A673 (cell line): ENCODE data around the gene PDE8A. TPM values are rescaled to one million over a fixed set of nuclear protein-coding genes. Genes with fewer than 3 reads are reported as not detected.

Source experiments
- BruUV-seq: library from RNA; stranded (reverse); fragments of 400-500 nt; replicated peaks from 2 replicates; lab custom pipeline; 2021; lab: Mats Ljungman, UMichigan
- CTCF ChIA-PET: fragments of 300-600 bp; sonication (Branson Sonifier 250); formaldehyde crosslinking; loops from one replicate; lab custom pipeline; 2022; ENCODE audit warnings: antibody characterized with exemption; lab: Charles Lee
- POLR2A ChIA-PET: fragments of 300-600 bp; sonication (Branson Sonifier 250); formaldehyde crosslinking; loops from one replicate; lab custom pipeline; 2022; ENCODE audit warnings: antibody characterized with exemption; ENCODE audit not compliant: low non-redundant PET; lab: Charles Lee
- DNase-seq: peaks from one replicate; pipeline ENCODE4 v3.0.0-alpha.2; 2015; ENCODE audit warnings: low spot score
- H3K27ac ChIP-seq: fragments of 200-600 bp; sonication (generic); 2 replicates; pipeline ENCODE4 v1.5.1; 2016; ENCODE audit warnings: mixed run types, low read depth, mild to moderate bottlenecking, mixed read lengths, antibody characterized with exemption, low read length; ENCODE audit not compliant: poor library complexity, severe bottlenecking
- H3K27me3 ChIP-seq: fragments of 200-600 bp; sonication (generic); replicated peaks from 2 replicates; pipeline ENCODE4 v1.6.1; 2017; ENCODE audit warnings: mixed run types, low read depth, mild to moderate bottlenecking, mixed read lengths, antibody characterized with exemption, low read length; ENCODE audit not compliant: insufficient read depth, poor library complexity
- H3K36me3 ChIP-seq: fragments of 200-600 bp; sonication (generic); 2 replicates; pipeline ENCODE4 v1.6.1; 2016; ENCODE audit warnings: mixed run types, mild to moderate bottlenecking, mixed read lengths, antibody characterized with exemption, low read length; ENCODE audit not compliant: insufficient read depth, poor library complexity, severe bottlenecking
- H3K4me1 ChIP-seq: fragments of 200-600 bp; sonication (generic); 2 replicates; pipeline ENCODE4 v1.6.1; 2017; ENCODE audit warnings: mixed run types, mild to moderate bottlenecking, mixed read lengths, antibody characterized with exemption, low read length; ENCODE audit not compliant: insufficient read depth, poor library complexity, severe bottlenecking
- H3K4me3 ChIP-seq: fragments of 200-600 bp; sonication (generic); 2 replicates; pipeline ENCODE4 v1.5.1; 2016; ENCODE audit warnings: low read depth, mixed run types, mild to moderate bottlenecking, mixed read lengths, low read length; ENCODE audit not compliant: poor library complexity, severe bottlenecking
- H3K9me3 ChIP-seq: fragments of 200-600 bp; sonication (generic); 2 replicates; pipeline ENCODE4 v1.6.1; 2016; ENCODE audit warnings: mixed run types, low read depth, mild to moderate bottlenecking, mixed read lengths, antibody characterized with exemption, low read length; ENCODE audit not compliant: poor library complexity, severe bottlenecking
- EZH2 ChIP-seq: fragments of 200-600 bp; sonication (generic); IDR thresholded peaks from 2 replicates; pipeline ENCODE4 v1.6.1; 2017; ENCODE audit warnings: borderline replicate concordance, low read depth, mild to moderate bottlenecking, mixed read lengths, antibody characterized with exemption, low read length; ENCODE audit not compliant: poor library complexity, severe bottlenecking
- intact Hi-C: fragments of 100-400 bp; cut with micrococcal nuclease; formaldehyde crosslinking; loops from one replicate; pipeline ENCODE4 v1.10.0; 2022; ENCODE audit not compliant: unreplicated experiment
- total RNA-seq: library from RNA; stranded (reverse); gene quantifications from 2 replicates; pipeline ENCODE4 v1.2.3, GENCODE V29; 2021
- TF ChIP-seq, protein P1 (sequence below): fragments of 300-800, 200-600 bp; sonication (generic); conservative IDR thresholded peaks from 2 replicates; pipeline ENCODE4 v1.5.1; 2017; ENCODE audit warnings: low read depth, mild to moderate bottlenecking, antibody characterized with exemption, low read length, moderate library complexity, mixed read lengths

The PDE8A gene
- total RNA-seq, 1 experiment from 2014 or later = 80.7 TPM

DNA sequence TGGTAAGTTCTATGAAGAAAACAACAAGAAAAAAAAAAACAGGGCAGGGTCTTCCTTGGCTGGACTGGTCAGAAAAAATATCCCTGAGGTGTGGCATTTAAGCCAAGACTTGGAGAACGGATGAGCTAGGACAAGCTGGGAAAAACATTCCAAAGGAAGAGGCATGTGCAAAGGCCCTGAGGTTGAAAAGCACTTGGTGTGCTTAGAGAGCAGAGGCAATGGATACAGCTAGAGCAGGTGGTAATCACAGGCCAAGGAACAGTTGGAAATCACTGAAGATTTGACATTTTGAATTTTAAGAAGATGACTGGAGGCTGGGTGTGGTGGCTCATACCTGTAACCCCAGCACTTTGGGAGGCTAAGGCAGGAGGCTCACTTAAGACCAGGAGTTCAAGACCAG lies 42.9 kb upstream of the PDE8A start:
- no peaks in the 10 kb centered on the region for H3K36me3 ChIP-seq
- DNase-seq = no peak
- no peak for TF ChIP-seq EZH2
- TF ChIP-seq, protein P1, sequence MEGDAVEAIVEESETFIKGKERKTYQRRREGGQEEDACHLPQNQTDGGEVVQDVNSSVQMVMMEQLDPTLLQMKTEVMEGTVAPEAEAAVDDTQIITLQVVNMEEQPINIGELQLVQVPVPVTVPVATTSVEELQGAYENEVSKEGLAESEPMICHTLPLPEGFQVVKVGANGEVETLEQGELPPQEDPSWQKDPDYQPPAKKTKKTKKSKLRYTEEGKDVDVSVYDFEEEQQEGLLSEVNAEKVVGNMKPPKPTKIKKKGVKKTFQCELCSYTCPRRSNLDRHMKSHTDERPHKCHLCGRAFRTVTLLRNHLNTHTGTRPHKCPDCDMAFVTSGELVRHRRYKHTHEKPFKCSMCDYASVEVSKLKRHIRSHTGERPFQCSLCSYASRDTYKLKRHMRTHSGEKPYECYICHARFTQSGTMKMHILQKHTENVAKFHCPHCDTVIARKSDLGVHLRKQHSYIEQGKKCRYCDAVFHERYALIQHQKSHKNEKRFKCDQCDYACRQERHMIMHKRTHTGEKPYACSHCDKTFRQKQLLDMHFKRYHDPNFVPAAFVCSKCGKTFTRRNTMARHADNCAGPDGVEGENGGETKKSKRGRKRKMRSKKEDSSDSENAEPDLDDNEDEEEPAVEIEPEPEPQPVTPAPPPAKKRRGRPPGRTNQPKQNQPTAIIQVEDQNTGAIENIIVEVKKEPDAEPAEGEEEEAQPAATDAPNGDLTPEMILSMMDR = no peak
- POLR2A ChIA-PET = interaction anchor here (0.6 kb wide), 1 partner anchor 8 kb away, joined by 7 read pairs; no protein-coding TSS in a partner anchor
- BruUV-seq = no TSS peak
- CTCF ChIA-PET = no interaction called here
- H3K27ac ChIP-seq = no peak overlapping the region
- no peaks in the 10 kb centered on the region for H3K27me3 ChIP-seq
- no peaks in the 10 kb centered on the region for H3K4me1 ChIP-seq
- intact Hi-C loops = no loop called here
- H3K4me3 ChIP-seq = no peak overlapping the region
- H3K9me3 ChIP-seq = no peaks in the 10 kb centered on the region

- no TSS peak for BruUV-seq
- Histone ChIP-seq H3K27ac (no peak overlapping the region), H3K4me3 (no peak overlapping the region), H3K27me3 (no peaks in the 10 kb centered on the region), H3K9me3 (no peaks in the 10 kb centered on the region), H3K4me1 (no peaks in the 10 kb centered on the region), H3K36me3 (no peaks in the 10 kb centered on the region)
- DNase-seq = no peak
- intact Hi-C loops = no loop called here
- no peak for TF ChIP-seq EZH2
- TF ChIP-seq, protein P1 = no peak
- CTCF ChIA-PET = interaction anchor here (0.5 kb wide), 1 partner anchor 12 kb away, joined by 3 read pairs; no protein-coding TSS in a partner anchor
- POLR2A ChIA-PET = interaction anchor here (0.6 kb wide), 1 partner anchor 328 kb away, joined by 5 read pairs; no protein-coding TSS in a partner anchor
Observed at GRCh38 chr15:84940399-84940798, 41.3 kb upstream of the PDE8A start.

GRCh38 chr15:84942456-84942855 lies 39.2 kb upstream of the PDE8A start:
- H3K27me3 ChIP-seq = no peaks in the 10 kb centered on the region
- ChIA-PET POLR2A (no interaction called here), CTCF (no interaction called here)
- no peak overlapping the region for H3K27ac ChIP-seq
- BruUV-seq = no TSS peak
- TF ChIP-seq, protein P1 = no peak
- TF ChIP-seq EZH2 = no peak
- no peaks in the 10 kb centered on the region for H3K9me3 ChIP-seq
- H3K4me3 ChIP-seq = no peak overlapping the region
- no peaks in the 10 kb centered on the region for H3K36me3 ChIP-seq
- no peaks in the 10 kb centered on the region for H3K4me1 ChIP-seq
- no peak for DNase-seq
- intact Hi-C loops = no loop called here
